ENCODE data around the gene CACNA2D2. TPM values are rescaled to one million over a fixed set of nuclear protein-coding genes. Genes with fewer than 3 reads are reported as not detected.

Gene CACNA2D2
- total RNA-seq, 4 donors from 2014 or later, result 0.19 to 3.6 (median 0.94) TPM

GRCh38 chr3:50450209-50450921 lies 53.1 kb downstream of the CACNA2D2 start:
- DNase-seq (ENCODE audit: low spot score), result peak; percentile 58
- TF ChIP-seq CTCF (IDR thresholded peaks at IDR 0.05), result no peak
- ATAC-seq (ENCODE audit: low FRiP score), result peak; percentile 52

GRCh38 chr3:50448752-50449539 lies 54.5 kb downstream of the CACNA2D2 start:
- ATAC-seq (ENCODE audit: low FRiP score) (no peak), DNase-seq (ENCODE audit: low spot score) (no peak)
- no peak for TF ChIP-seq CTCF (IDR thresholded peaks at IDR 0.05)

- TF ChIP-seq CTCF (IDR thresholded peaks at IDR 0.05), result no peak
- ATAC-seq (ENCODE audit: low FRiP score) (no peak), DNase-seq (ENCODE audit: low spot score) (no peak)
These were observed 56.1 kb downstream of the CACNA2D2 start for GRCh38 chr3:50447290-50447840.

GRCh38 chr3:50445919-50446318 lies 57.5 kb downstream of the CACNA2D2 start:
- TF ChIP-seq CTCF (IDR thresholded peaks at IDR 0.05), result no peak

GRCh38 chr3:50444782-50445181 lies 58.7 kb downstream of the CACNA2D2 start:
- ATAC-seq (ENCODE audit: low FRiP score) (no peak), DNase-seq (ENCODE audit: low spot score) (no peak)
- no peak for TF ChIP-seq CTCF (IDR thresholded peaks at IDR 0.05)

More at GRCh38 chr3:50445919-50446318, 57.5 kb downstream of the CACNA2D2 start:
- ATAC-seq (ENCODE audit: low FRiP score) (no peak), DNase-seq (ENCODE audit: low spot score) (no peak)

- TF ChIP-seq CTCF (IDR thresholded peaks at IDR 0.05), result no peak
- ATAC-seq (ENCODE audit: low FRiP score) (no peak), DNase-seq (ENCODE audit: low spot score) (no peak)
These were observed 59.2 kb downstream of the CACNA2D2 start for GRCh38 chr3:50444213-50444612.
